H1 (cell line): ENCODE measurements around the gene ADCY5. TPM values are rescaled to one million over a fixed set of nuclear protein-coding genes. Genes with fewer than 3 reads are reported as not detected.

Experiments used
- CTCF ChIA-PET: fragments of 300-600 bp; sonication (Branson Sonifier 250); formaldehyde crosslinking; loops from one replicate; lab custom pipeline; 2021; ENCODE audit not compliant: partially characterized antibody; lab: Charles Lee
- POLR2A ChIA-PET: fragments of 300-600 bp; sonication (Branson Sonifier 250); formaldehyde crosslinking; loops from one replicate; lab custom pipeline; 2021; ENCODE audit warnings: inconsistent platforms; ENCODE audit not compliant: partially characterized antibody; lab: Charles Lee
- DNase-seq, 2 experiments: peaks; one replicate each; pipeline versions ENCODE4 v3.0.0 to v3.0.0-alpha.2; 2010 to 2022; ENCODE audit warnings: low spot score in 2 of 2, low read depth in 1 of 2, mixed read lengths in 1 of 2
- FAIRE-seq: peaks from 2 replicates; lab custom pipeline; 2011; peaks lifted over from hg19 to GRCh38; lab: Jason Lieb, UNC
- H2AFZ ChIP-seq: 2 replicates; pipeline ENCODE4 v1.8.1; 2012; ENCODE audit warnings: low read length, inconsistent platforms
- H2AK5ac ChIP-seq: 2 replicates; pipeline ENCODE4 v1.6.1; 2013; ENCODE audit warnings: low read depth, low read length
- H2BK120ac ChIP-seq: replicated peaks from 2 replicates; pipeline ENCODE3; 2013; ENCODE audit warnings: low read depth, low read length, inconsistent platforms
- H2BK12ac ChIP-seq: 2 replicates; pipeline ENCODE4 v1.6.1; 2013; ENCODE audit warnings: low read depth, low read length
- H2BK15ac ChIP-seq: 2 replicates; pipeline ENCODE4 v1.6.1; 2013; ENCODE audit warnings: low read length
- H2BK20ac ChIP-seq: 2 replicates; pipeline ENCODE4 v1.6.1; 2013; ENCODE audit warnings: low read length
- H2BK5ac ChIP-seq: 2 replicates; pipeline ENCODE4 v1.6.1; 2013; ENCODE audit warnings: low read depth, low read length
- H3K14ac ChIP-seq: 2 replicates; pipeline ENCODE4 v1.6.1; 2013; ENCODE audit warnings: inconsistent platforms; ENCODE audit not compliant: insufficient read length
- H3K18ac ChIP-seq: 2 replicates; pipeline ENCODE4 v1.6.1; 2013; ENCODE audit warnings: low read length; ENCODE audit errors: extremely low read depth
- H3K23ac ChIP-seq: 2 replicates; pipeline ENCODE4 v1.6.1; 2013; ENCODE audit warnings: inconsistent platforms; ENCODE audit not compliant: insufficient read length
- H3K23me2 ChIP-seq: 2 replicates; pipeline ENCODE4 v1.6.1; 2013; ENCODE audit warnings: low read depth, low read length
- H3K27ac ChIP-seq: 2 replicates; pipeline ENCODE4 v1.6.1; 2011; ENCODE audit warnings: low read depth, low read length, inconsistent platforms
- H3K27me3 ChIP-seq, 4 experiments: replicated peaks in 1 of 4; 1 replicate in 1 of 4; 2 replicates in 3 of 4; pipeline versions ENCODE4 v1.6.1 to v1.8.1; 2011 to 2013; ENCODE audit warnings: low read length in 3 of 4, mild to moderate bottlenecking in 3 of 4, inconsistent platforms in 2 of 4, mixed read lengths in 2 of 4, moderate library complexity in 1 of 4; ENCODE audit not compliant: control insufficient read depth in 3 of 4, insufficient read depth in 3 of 4; ENCODE audit errors: extremely low read depth in 1 of 4
- H3K36me3 ChIP-seq, 4 experiments: 2 replicates each; pipeline versions ENCODE4 v1.6.1 to v1.8.1; 2011 to 2013; ENCODE audit warnings: mild to moderate bottlenecking in 4 of 4, low read length in 3 of 4, moderate library complexity in 2 of 4, control low read depth in 1 of 4, inconsistent platforms in 1 of 4; ENCODE audit not compliant: insufficient read depth in 4 of 4, control insufficient read depth in 2 of 4
- H3K4ac ChIP-seq: replicated peaks from 2 replicates; pipeline ENCODE3; 2013; ENCODE audit warnings: low read length, low read depth, mixed read lengths, inconsistent platforms; ENCODE audit not compliant: insufficient read length
- H3K4me1 ChIP-seq, 4 experiments: replicated peaks in 1 of 4; 1 replicate in 1 of 4; 2 replicates in 3 of 4; pipeline versions ENCODE4 v1.6.1 to v1.8.1; 2011 to 2013; ENCODE audit warnings: low read length in 3 of 4, inconsistent platforms in 2 of 4, mixed read lengths in 1 of 4; ENCODE audit not compliant: insufficient read depth in 4 of 4, control insufficient read depth in 3 of 4
- H3K4me2 ChIP-seq, 2 experiments: 2 replicates each; pipeline versions ENCODE4 v1.6.1 to v1.8.1; 2011 to 2013; ENCODE audit warnings: low read depth in 2 of 2, low read length in 2 of 2, control low read depth in 1 of 2, inconsistent platforms in 1 of 2, mild to moderate bottlenecking in 1 of 2; ENCODE audit not compliant: insufficient read depth in 1 of 2
- H3K4me3 ChIP-seq, 4 experiments: fragments of 200-600, 300-600 bp in 1 of 4; sonication (generic), shearing (Covaris generic), sonication (Bioruptor Twin) in 1 of 4; 2 replicates each; pipeline versions ENCODE4 v1.5.1 to v1.8.1; 2011 to 2016; ENCODE audit warnings: low read length in 4 of 4, low read depth in 3 of 4, control low read depth in 2 of 4, inconsistent platforms in 2 of 4, mild to moderate bottlenecking in 2 of 4, mixed read lengths in 1 of 4, moderate library complexity in 1 of 4; ENCODE audit not compliant: insufficient read depth in 2 of 4; ENCODE audit errors: extremely low read depth in 1 of 4
- H3K56ac ChIP-seq: replicated peaks from 2 replicates; pipeline ENCODE3; 2013; ENCODE audit warnings: low read depth, mild to moderate bottlenecking, mixed read lengths, low read length, inconsistent platforms; ENCODE audit not compliant: insufficient read length
- H3K79me1 ChIP-seq: 2 replicates; pipeline ENCODE4 v1.6.1; 2013; ENCODE audit warnings: low read depth, low read length, control low read depth
- H3K79me2 ChIP-seq, 2 experiments: 2 replicates each; pipeline versions ENCODE4 v1.6.1 to v1.8.1; 2012 to 2013; ENCODE audit warnings: low read length in 2 of 2, mild to moderate bottlenecking in 2 of 2, inconsistent platforms in 1 of 2; ENCODE audit not compliant: insufficient read depth in 2 of 2, control insufficient read depth in 1 of 2
- H3K9ac ChIP-seq, 4 experiments: replicated peaks in 1 of 4; 1 replicate in 1 of 4; 2 replicates in 3 of 4; pipeline versions ENCODE4 v1.6.1 to v1.8.1; 2011 to 2013; ENCODE audit warnings: low read depth in 3 of 4, low read length in 3 of 4, control low read depth in 2 of 4, mild to moderate bottlenecking in 2 of 4, moderate library complexity in 2 of 4, inconsistent platforms in 1 of 4; ENCODE audit errors: extremely low read depth in 1 of 4
- H3K9me3 ChIP-seq, 2 experiments: 2 replicates each; pipeline versions ENCODE4 v1.6.1 to v1.8.1; 2012 to 2013; ENCODE audit warnings: mild to moderate bottlenecking in 2 of 2, moderate library complexity in 2 of 2, control low read depth in 1 of 2, inconsistent platforms in 1 of 2, low read depth in 1 of 2, low read length in 1 of 2, mixed read lengths in 1 of 2; ENCODE audit not compliant: insufficient read depth in 2 of 2
- H4K20me1 ChIP-seq, 2 experiments: replicated peaks in 1 of 2; 2 replicates each; pipeline versions ENCODE3 to v1.8.1; 2011 to 2013; ENCODE audit warnings: inconsistent platforms in 2 of 2, low read length in 2 of 2, mild to moderate bottlenecking in 1 of 2; ENCODE audit not compliant: insufficient read depth in 2 of 2, control insufficient read depth in 1 of 2
- H4K5ac ChIP-seq: 2 replicates; pipeline ENCODE4 v1.6.1; 2013; ENCODE audit warnings: low read length, low read depth, mixed read lengths, inconsistent platforms; ENCODE audit not compliant: insufficient read length
- H4K8ac ChIP-seq: 2 replicates; pipeline ENCODE4 v1.8.0; 2013; ENCODE audit warnings: mild to moderate bottlenecking, moderate library complexity, low read length, inconsistent platforms; ENCODE audit not compliant: insufficient read depth; ENCODE audit errors: extremely low read depth
- H4K91ac ChIP-seq: replicated peaks from 2 replicates; pipeline ENCODE3; 2013; ENCODE audit warnings: low read length, mixed read lengths, inconsistent platforms; ENCODE audit not compliant: insufficient read length
- BACH1 ChIP-seq: IDR thresholded peaks from 2 replicates; pipeline ENCODE4 v1.6.1; 2012; ENCODE audit warnings: low read length, improper control_type of control experiment
- CBX8 ChIP-seq: fragments of 300-800, 300-1000 bp; sonication (generic); IDR thresholded peaks from 2 replicates; pipeline ENCODE4 v1.7.1; 2016; ENCODE audit warnings: low read depth, low read length, borderline replicate concordance
- CEBPB ChIP-seq: IDR thresholded peaks from 2 replicates; pipeline ENCODE4 v1.6.1; 2012; ENCODE audit warnings: low read depth, low read length
- RXRA ChIP-seq: IDR thresholded peaks from 2 replicates; pipeline ENCODE4 v1.6.1; 2011; ENCODE audit warnings: low read depth, mild to moderate bottlenecking, low read length, moderate library complexity; ENCODE audit not compliant: insufficient read depth
- SUZ12 ChIP-seq: fragments of 200-600 bp; sonication (generic); IDR thresholded peaks from 2 replicates; pipeline ENCODE4 v1.6.1; 2012; ENCODE audit warnings: mild to moderate bottlenecking, inconsistent platforms, low read length, moderate library complexity, mixed read lengths
- YY1 ChIP-seq: IDR thresholded peaks from 2 replicates; pipeline ENCODE4 v1.6.1; 2011; ENCODE audit warnings: low read depth, mild to moderate bottlenecking, low read length
- WGBS, 2 experiments: shearing (Covaris generic) in 1 of 2; methylation state at CpG; one replicate each; pipeline versions ENCODE4 v1.1.6 to v1.1.7; 2013 to 2015; ENCODE audit warnings: low lambda C conversion rate in 2 of 2, mixed read lengths in 2 of 2, inconsistent platforms in 1 of 2, low coverage in 1 of 2, missing lambda C conversion rate in 1 of 2; ENCODE audit not compliant: insufficient replicate concordance in 2 of 2, insufficient coverage in 1 of 2, insufficient read length in 1 of 2; ENCODE audit errors: extremely low coverage in 1 of 2, missing lambda C conversion rate in 1 of 2; 5-methylcytosine and 5-hydroxymethylcytosine counted together
- polyA plus RNA-seq, 7 experiments: library from polyadenylated mRNA; depleted of rRNA in 3 of 7; stranded (reverse) in 5 of 7; unstranded in 2 of 7; fragments of >200 nt in 5 of 7; fragments of 200-250 nt in 2 of 7; gene quantifications; 1 replicate in 5 of 7; 2 replicates in 1 of 7; 4 replicates in 1 of 7; pipeline versions ENCODE4 v1.2.1 to v1.2.3, GENCODE V29; 2011 to 2013; ENCODE audit warnings: missing spikeins in 2 of 7, mixed read lengths in 2 of 7
- total RNA-seq: library from RNA; stranded (reverse); fragmentation: NEBNext Ultra II Directional; extraction: Animal tissue kit (Norgen Biotek cat#: 25700); gene quantifications from 2 replicates; pipeline ENCODE4 v1.2.1, GENCODE V29; 2021
- TF ChIP-seq, protein P1 (sequence below): IDR thresholded peaks from 2 replicates; pipeline ENCODE4 v1.6.1; 2011; ENCODE audit warnings: low read length, improper control_type of control experiment

The ADCY5 gene
- total and polyA plus RNA-seq, 2 of the 8 experiments (the other 6 are each of a cell fraction or from before 2014, with no cell fraction given) = 18.9 to 40.8 TPM

DNA sequence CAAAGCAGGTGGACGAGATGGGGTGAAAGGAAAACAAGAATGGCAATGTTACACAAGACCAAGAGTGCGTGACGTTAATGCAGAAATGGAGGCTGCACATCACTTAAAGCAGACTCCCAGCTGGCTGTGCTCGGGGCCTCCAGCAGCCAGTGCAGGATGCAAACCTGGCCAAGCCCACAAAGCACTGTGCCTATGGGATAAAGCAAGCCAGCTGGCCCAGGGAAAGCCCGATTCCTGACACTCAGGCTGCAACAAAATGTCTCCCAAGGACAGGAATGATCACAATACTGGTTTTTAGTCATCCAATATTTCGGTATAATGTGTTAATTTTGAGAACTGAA lies 161.0 kb downstream of the ADCY5 start:
- no peaks in the 10 kb centered on the region for H3K79me2 ChIP-seq
- peaks cover 4 to 26% of the 10 kb centered on the region in 2 experiments for H4K20me1 ChIP-seq
- no peak overlapping the region for H3K23ac ChIP-seq
- H3K4me2 ChIP-seq = no peak overlapping the region
- no peak overlapping the region for H4K91ac ChIP-seq
- H3K9me3 ChIP-seq = no peaks in the 10 kb centered on the region
- no peak overlapping the region for H2BK20ac ChIP-seq
- no peak for FAIRE-seq
- H3K14ac ChIP-seq = no peak overlapping the region
- H3K56ac ChIP-seq = no peak overlapping the region
- H3K36me3 ChIP-seq = peaks cover 7 to 34% (median 24%) of the 10 kb centered on the region in 4 experiments
- WGBS, 2 experiments = 92% methylated on average over 6 of the region's 6 CpGs; no CpG with 5 or more reads in 1 of the 2 experiments
- no peaks in the 10 kb centered on the region for H3K79me1 ChIP-seq
- H2BK120ac ChIP-seq = no peak overlapping the region
- H2AK5ac ChIP-seq = no peak overlapping the region
- POLR2A ChIA-PET = interaction anchor here (1.3 kb wide), 1 partner anchor 14 kb away, joined by 4 read pairs; no protein-coding TSS in a partner anchor
- H3K4me1 ChIP-seq = peaks cover 0 to under 1% (median 0%) of the 10 kb centered on the region in 4 experiments; a peak in 2 of 7 replicates
- H3K27me3 ChIP-seq = no peaks in the 10 kb centered on the region
- no peak overlapping the region for H4K8ac ChIP-seq
- H3K9ac ChIP-seq = no peak overlapping the region
- H2AFZ ChIP-seq = no peak overlapping the region
- H2BK15ac ChIP-seq = no peak overlapping the region
- no peak overlapping the region for H3K4ac ChIP-seq
- no peak overlapping the region for H4K5ac ChIP-seq
- H3K27ac ChIP-seq = no peak overlapping the region
- no peak overlapping the region for H3K18ac ChIP-seq
- no peak overlapping the region for H2BK5ac ChIP-seq
- H3K23me2 ChIP-seq = no peaks in the 10 kb centered on the region
- H3K4me3 ChIP-seq = no peak overlapping the region
- no peak overlapping the region for H2BK12ac ChIP-seq
- no peak for TF ChIP-seq YY1
- no peak for TF ChIP-seq SUZ12
- TF ChIP-seq CEBPB = no peak
- TF ChIP-seq, protein P1, sequence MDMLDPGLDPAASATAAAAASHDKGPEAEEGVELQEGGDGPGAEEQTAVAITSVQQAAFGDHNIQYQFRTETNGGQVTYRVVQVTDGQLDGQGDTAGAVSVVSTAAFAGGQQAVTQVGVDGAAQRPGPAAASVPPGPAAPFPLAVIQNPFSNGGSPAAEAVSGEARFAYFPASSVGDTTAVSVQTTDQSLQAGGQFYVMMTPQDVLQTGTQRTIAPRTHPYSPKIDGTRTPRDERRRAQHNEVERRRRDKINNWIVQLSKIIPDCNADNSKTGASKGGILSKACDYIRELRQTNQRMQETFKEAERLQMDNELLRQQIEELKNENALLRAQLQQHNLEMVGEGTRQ = no peak
- TF ChIP-seq RXRA = no peak
- TF ChIP-seq CBX8 = no peak
- TF ChIP-seq BACH1 = no peak
- DNase-seq = no peak
- CTCF ChIA-PET = interaction anchor here (0.8 to 5.0 kb wide), 7 partner anchors 12 to 124 kb away, joined by 3 to 90 read pairs (median 4); no protein-coding TSS in a partner anchor
